Prostate gland (tissue), 2 donors: ENCODE measurements around the gene SPATA6L.

Experiments used
- CTCF ChIP-seq, 4 experiments: fragments of 200-600 bp in 2 of 4; fragments of 450-650 bp in 2 of 4; sonication (generic) in 2 of 4; IDR thresholded peaks; 1 replicate in 3 of 4; 2 replicates in 1 of 4; pipeline ENCODE4 v1.5.1; 2016 to 2019; ENCODE audit warnings: antibody characterized with exemption in 4 of 4, mild to moderate bottlenecking in 2 of 4, moderate library complexity in 2 of 4
- POLR2A ChIP-seq: fragments of 450-650 bp; IDR thresholded peaks from one replicate; pipeline ENCODE4 v1.6.1; 2016; ENCODE audit warnings: antibody characterized with exemption, mild to moderate bottlenecking

- no peak for TF ChIP-seq POLR2A
- no peak for TF ChIP-seq CTCF (IDR thresholded peaks at IDR 0.05)
Measured at GRCh38 chr9:4583001-4583400, 83.3 kb downstream of the SPATA6L start.
